Measurements from ENCODE around the gene TBL1X. TPM values are rescaled to one million over a fixed set of nuclear protein-coding genes. Genes with fewer than 3 reads are reported as not detected.
A peak's percentile ranks its signal among the peaks of the same experiment; 100 is the strongest.

TBL1X gene
- total and polyA plus RNA-seq, 2 experiments from 2014 or later: 8.7 to 26.9 TPM

GRCh38 chrX:9785944-9786797 is 321.3 kb downstream of the TBL1X start, which contains the start of gene SHROOM2:
Gene SHROOM2 (plus strand): TSS chrX:9786429. CDS start chrX:9786546, 117 bp downstream.
- Mint-ChIP-seq H3K36me3 (ENCODE audit: low read depth) (peaks cover 8% of the 10 kb centered on the region; the same call in 1 of the 3 replicates), H3K9me3 (no peaks in the 10 kb centered on the region), H3K4me3 (peak within 1 kb of the TSS; percentile 86), H3K27me3 (ENCODE audit: insufficient read depth, low read depth, poor library complexity) (peaks cover 14% of the 10 kb centered on the region), H3K4me1 (peaks cover 31% of the 10 kb centered on the region), H3K27ac (no peak within 1 kb of the TSS)
- DNase-seq (ENCODE audit: low spot score): peak; percentile 52
- H4K20me1 ChIP-seq (replicated peaks; ENCODE audit: insufficient read depth): no peaks in the 10 kb centered on the region; the same call in none of the 2 replicates
- TF ChIP-seq, protein P1, sequence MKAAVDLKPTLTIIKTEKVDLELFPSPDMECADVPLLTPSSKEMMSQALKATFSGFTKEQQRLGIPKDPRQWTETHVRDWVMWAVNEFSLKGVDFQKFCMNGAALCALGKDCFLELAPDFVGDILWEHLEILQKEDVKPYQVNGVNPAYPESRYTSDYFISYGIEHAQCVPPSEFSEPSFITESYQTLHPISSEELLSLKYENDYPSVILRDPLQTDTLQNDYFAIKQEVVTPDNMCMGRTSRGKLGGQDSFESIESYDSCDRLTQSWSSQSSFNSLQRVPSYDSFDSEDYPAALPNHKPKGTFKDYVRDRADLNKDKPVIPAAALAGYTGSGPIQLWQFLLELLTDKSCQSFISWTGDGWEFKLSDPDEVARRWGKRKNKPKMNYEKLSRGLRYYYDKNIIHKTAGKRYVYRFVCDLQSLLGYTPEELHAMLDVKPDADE (IDR thresholded peaks at IDR 0.05): no peak
- TF ChIP-seq EZH2 (IDR thresholded peaks at IDR 0.05; ENCODE audit: low read depth, unreplicated experiment) (no peak), POLR2AphosphoS5 (IDR thresholded peaks at IDR 0.05; ENCODE audit: low read depth) (no peak), CREB1 (CRISPR knock-in tag; IDR thresholded peaks at IDR 0.05; ENCODE audit: low read depth) (no peak), EZH2phosphoT487 (IDR thresholded peaks at IDR 0.05; ENCODE audit: unreplicated experiment) (no peak), JUNB (IDR thresholded peaks at IDR 0.05; ENCODE audit: unreplicated experiment) (no peak), ZNF114 (CRISPR knock-in tag; IDR thresholded peaks at IDR 0.05) (no peak), ZNF462 (CRISPR knock-in tag; IDR thresholded peaks at IDR 0.05) (no peak), CTCF (conservative IDR thresholded peaks at IDR 0.05; ENCODE audit: low read depth in 2 of 2) (no peak), ZNF331 (CRISPR knock-in tag; IDR thresholded peaks at IDR 0.05; ENCODE audit: low read depth) (no peak), NANOG (IDR thresholded peaks at IDR 0.05; ENCODE audit: borderline replicate concordance) (no peak), STAT1 (IDR thresholded peaks at IDR 0.05; ENCODE audit: unreplicated experiment) (no peak)
- TF ChIP-seq, protein P2, sequence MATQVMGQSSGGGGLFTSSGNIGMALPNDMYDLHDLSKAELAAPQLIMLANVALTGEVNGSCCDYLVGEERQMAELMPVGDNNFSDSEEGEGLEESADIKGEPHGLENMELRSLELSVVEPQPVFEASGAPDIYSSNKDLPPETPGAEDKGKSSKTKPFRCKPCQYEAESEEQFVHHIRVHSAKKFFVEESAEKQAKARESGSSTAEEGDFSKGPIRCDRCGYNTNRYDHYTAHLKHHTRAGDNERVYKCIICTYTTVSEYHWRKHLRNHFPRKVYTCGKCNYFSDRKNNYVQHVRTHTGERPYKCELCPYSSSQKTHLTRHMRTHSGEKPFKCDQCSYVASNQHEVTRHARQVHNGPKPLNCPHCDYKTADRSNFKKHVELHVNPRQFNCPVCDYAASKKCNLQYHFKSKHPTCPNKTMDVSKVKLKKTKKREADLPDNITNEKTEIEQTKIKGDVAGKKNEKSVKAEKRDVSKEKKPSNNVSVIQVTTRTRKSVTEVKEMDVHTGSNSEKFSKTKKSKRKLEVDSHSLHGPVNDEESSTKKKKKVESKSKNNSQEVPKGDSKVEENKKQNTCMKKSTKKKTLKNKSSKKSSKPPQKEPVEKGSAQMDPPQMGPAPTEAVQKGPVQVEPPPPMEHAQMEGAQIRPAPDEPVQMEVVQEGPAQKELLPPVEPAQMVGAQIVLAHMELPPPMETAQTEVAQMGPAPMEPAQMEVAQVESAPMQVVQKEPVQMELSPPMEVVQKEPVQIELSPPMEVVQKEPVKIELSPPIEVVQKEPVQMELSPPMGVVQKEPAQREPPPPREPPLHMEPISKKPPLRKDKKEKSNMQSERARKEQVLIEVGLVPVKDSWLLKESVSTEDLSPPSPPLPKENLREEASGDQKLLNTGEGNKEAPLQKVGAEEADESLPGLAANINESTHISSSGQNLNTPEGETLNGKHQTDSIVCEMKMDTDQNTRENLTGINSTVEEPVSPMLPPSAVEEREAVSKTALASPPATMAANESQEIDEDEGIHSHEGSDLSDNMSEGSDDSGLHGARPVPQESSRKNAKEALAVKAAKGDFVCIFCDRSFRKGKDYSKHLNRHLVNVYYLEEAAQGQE (IDR thresholded peaks at IDR 0.05; ENCODE audit: unreplicated experiment): no peak
- H3F3A ChIP-seq (replicated peaks; ENCODE audit: low read depth): no peaks in the 10 kb centered on the region
- no peak within 1 kb of the TSS for H2AFZ ChIP-seq
- H3K36me3 ChIP-seq (ENCODE audit: insufficient read depth): no peaks in the 10 kb centered on the region
- H3K27me3 ChIP-seq (ENCODE audit: insufficient read depth): peaks cover 13% of the 10 kb centered on the region; the same call in 1 of the 2 replicates
- peaks cover 51% of the 10 kb centered on the region for H3K79me2 ChIP-seq (replicated peaks; ENCODE audit: insufficient read depth)
- peaks cover 33% of the 10 kb centered on the region for H3K4me1 ChIP-seq (ENCODE audit: insufficient read depth)
- H3K4me3 ChIP-seq: peak within 1 kb of the TSS; percentile 72
- ATAC-seq: peak; percentile 51
- peak within 1 kb of the TSS; percentile 90 for H3K4me2 ChIP-seq
- H3K9me2 ChIP-seq (ENCODE audit: insufficient read depth): no peaks in the 10 kb centered on the region
- H3K27ac ChIP-seq (ENCODE audit: low read depth): no peak within 1 kb of the TSS

All from GM23338 (cell line).